Measurements from ENCODE around the gene DNAH17.

The DNAH17 gene

DNA sequence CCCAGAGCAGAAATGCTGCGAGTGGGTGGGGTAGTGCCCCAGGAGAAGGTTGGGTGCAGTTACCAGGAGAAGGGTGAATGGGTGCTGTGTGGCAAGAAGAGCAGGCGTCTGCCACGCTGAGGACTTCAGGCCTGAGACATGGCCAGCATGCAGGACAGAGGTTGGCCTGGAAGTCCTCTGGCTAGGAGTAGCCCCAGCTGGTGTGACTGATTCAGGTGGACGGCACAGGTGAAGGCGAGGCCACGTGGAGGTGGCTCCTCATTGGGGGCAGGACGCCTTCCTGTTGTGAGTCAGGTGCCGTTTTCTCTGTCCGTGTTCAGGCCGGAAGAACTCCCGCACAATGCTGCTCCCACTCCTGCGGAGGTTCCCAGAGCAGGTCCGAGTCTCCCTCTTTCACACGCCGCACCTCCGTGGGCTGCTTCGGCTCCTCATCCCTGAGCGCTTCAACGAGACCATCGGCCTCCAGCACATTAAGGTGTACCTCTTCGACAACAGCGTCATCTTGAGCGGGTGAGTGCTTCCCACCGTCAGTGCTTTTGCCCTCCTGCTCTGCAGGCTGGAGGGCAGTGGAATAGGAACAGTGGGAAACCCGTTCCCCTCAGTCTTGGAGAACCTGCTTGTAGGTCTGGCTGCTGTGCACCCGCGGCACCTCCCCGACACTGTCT, 178.0 kb downstream of the DNAH17 start:
- peaks cover 59% of the 10 kb centered on the region for H3K36me3 ChIP-seq (ENCODE audit: insufficient read depth, low read length)

GRCh38 chr17:78398390-78398789, 178.8 kb downstream of the DNAH17 start:
- Histone ChIP-seq H3K4me1 (ENCODE audit: insufficient read depth, low read length) (no peaks in the 10 kb centered on the region; the same call in 1 of the 2 replicates), H3K9ac (ENCODE audit: low read depth, low read length) (no peak overlapping the region), H3K9me3 (ENCODE audit: control insufficient read depth, insufficient read depth, low read length) (no peaks in the 10 kb centered on the region), H3K36me3 (ENCODE audit: insufficient read depth, low read length) (peaks cover 53% of the 10 kb centered on the region)

More for the DNA sequence above, 178.0 kb downstream of the DNAH17 start:
- Histone ChIP-seq H3K9ac (ENCODE audit: low read depth, low read length) (no peak overlapping the region), H3K9me3 (ENCODE audit: control insufficient read depth, insufficient read depth, low read length) (no peaks in the 10 kb centered on the region), H3K4me1 (ENCODE audit: insufficient read depth, low read length) (no peaks in the 10 kb centered on the region)

GRCh38 chr17:78397681-78398101, 179.5 kb downstream of the DNAH17 start:
- H3K4me1 ChIP-seq (ENCODE audit: insufficient read depth, low read length): no peaks in the 10 kb centered on the region; the same call in 1 of the 2 replicates
- no peak overlapping the region for H3K9ac ChIP-seq (ENCODE audit: low read depth, low read length)
- no peaks in the 10 kb centered on the region for H3K9me3 ChIP-seq (ENCODE audit: control insufficient read depth, insufficient read depth, low read length)
- peaks cover 48% of the 10 kb centered on the region for H3K36me3 ChIP-seq (ENCODE audit: insufficient read depth, low read length)

DNA sequence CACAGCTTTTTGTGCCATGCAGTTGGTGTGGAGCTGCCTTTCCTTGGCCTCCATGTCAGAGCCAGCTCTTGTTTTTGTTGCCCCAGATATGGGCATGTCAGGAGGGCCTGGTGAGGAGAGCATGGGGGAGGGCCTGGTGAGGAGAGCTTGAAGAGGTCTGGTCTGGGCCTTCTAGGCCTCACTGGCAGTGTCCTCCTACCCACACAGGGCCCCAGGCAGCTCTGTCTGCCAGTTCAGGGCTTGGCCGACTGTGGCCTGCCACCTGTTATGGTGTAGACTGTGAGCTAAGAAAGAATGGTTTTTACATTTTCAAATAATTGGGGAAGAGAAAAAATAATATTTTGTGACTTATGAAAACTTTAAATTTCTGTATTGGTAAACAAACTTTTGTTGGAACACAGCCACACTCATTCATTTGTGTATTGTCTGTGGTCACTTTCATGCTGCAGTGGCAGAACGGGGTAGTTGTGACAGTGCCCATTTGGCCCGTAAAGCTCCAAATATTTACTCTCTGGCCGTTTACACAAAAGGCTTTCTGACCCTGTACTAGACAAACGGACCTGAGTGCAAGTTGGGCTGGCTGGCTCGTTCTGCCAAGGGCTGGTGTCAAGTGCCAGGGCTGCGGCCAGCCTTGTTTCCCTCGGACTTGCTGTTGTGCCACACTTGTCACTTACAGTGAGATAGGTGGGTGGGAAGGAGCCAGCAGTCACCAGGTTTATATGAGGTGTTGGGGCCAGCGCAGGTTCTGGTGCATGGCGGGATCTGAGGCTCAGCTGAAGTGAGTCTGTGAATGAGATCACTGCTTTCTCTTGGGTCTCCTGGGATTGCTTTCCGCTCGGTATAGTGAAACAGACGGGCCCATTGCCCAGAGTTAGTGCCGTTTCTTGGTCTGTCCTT, 180.5 kb downstream of the DNAH17 start:
- Histone ChIP-seq H3K9ac (ENCODE audit: low read depth, low read length) (no peak overlapping the region), H3K36me3 (ENCODE audit: insufficient read depth, low read length) (peaks cover 49% of the 10 kb centered on the region), H3K4me1 (ENCODE audit: insufficient read depth, low read length) (peaks cover 10% of the 10 kb centered on the region), H3K9me3 (ENCODE audit: control insufficient read depth, insufficient read depth, low read length) (no peaks in the 10 kb centered on the region)

DNA sequence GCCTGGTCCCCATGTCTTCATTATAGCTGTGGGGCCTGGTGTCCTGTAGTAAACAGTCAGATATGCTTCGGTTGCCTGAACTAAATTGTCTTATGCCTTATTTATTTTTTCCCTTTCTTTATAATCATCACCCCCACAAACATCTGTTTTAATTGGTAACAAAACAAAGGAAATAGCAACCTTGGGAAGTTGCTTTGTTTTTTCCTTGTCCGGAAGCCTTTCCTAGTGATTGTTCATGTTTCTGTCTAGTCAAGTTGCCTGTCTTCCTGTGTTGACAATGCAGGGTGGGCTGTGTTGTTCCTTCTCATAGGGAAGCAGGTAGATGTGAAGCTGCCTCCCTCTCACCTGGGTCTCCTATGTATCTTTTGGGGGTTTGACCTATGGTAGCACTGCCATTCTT, 182.0 kb downstream of the DNAH17 start:
- no peaks in the 10 kb centered on the region for H3K9me3 ChIP-seq (ENCODE audit: control insufficient read depth, insufficient read depth, low read length)
- peaks cover 17% of the 10 kb centered on the region for H3K4me1 ChIP-seq (ENCODE audit: insufficient read depth, low read length)
- H3K36me3 ChIP-seq (ENCODE audit: insufficient read depth, low read length): peaks cover 40% of the 10 kb centered on the region
- no peak overlapping the region for H3K9ac ChIP-seq (ENCODE audit: low read depth, low read length)

DNA sequence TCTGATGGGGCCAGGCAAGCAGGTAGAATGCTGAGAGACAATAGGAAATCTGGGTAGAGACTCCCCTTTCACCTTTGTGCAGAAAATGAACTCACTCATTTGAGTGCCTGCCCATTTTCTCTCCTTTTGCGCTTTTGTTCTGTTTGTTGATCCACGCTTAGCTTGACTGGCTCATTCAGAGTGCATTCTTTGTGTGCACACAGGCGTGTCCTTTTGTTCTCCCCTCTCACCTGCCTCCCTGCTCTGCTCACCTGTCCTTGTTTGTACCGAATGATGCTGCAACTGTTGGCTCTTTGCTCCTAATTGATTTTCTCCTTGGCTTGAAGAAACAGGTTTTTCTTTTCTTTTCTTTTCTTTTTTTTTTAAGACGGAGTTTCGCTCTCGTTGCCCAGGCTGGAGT, 183.0 kb downstream of the DNAH17 start:
- peaks cover 22% of the 10 kb centered on the region for H3K4me1 ChIP-seq (ENCODE audit: insufficient read depth, low read length)
- no peaks in the 10 kb centered on the region for H3K9me3 ChIP-seq (ENCODE audit: control insufficient read depth, insufficient read depth, low read length)
- H3K9ac ChIP-seq (ENCODE audit: low read depth, low read length): no peak overlapping the region
- peaks cover 30% of the 10 kb centered on the region for H3K36me3 ChIP-seq (ENCODE audit: insufficient read depth, low read length)

GRCh38 chr17:78393575-78393974, 183.6 kb downstream of the DNAH17 start:
- Histone ChIP-seq H3K4me1 (ENCODE audit: insufficient read depth, low read length) (peaks cover 23% of the 10 kb centered on the region), H3K36me3 (ENCODE audit: insufficient read depth, low read length) (peaks cover 25% of the 10 kb centered on the region), H3K9me3 (ENCODE audit: control insufficient read depth, insufficient read depth, low read length) (no peaks in the 10 kb centered on the region), H3K9ac (ENCODE audit: low read depth, low read length) (no peak overlapping the region)

GRCh38 chr17:78392295-78392694, 184.9 kb downstream of the DNAH17 start:
- peaks cover 29% of the 10 kb centered on the region for H3K4me1 ChIP-seq (ENCODE audit: insufficient read depth, low read length)
- no peaks in the 10 kb centered on the region for H3K9me3 ChIP-seq (ENCODE audit: control insufficient read depth, insufficient read depth, low read length)
- 0 out of 2 replicates have a peak overlapping the region, but pooled peaks have one; percentile 12 for H3K9ac ChIP-seq (ENCODE audit: low read depth, low read length)
- H3K36me3 ChIP-seq (ENCODE audit: insufficient read depth, low read length): peaks cover 15% of the 10 kb centered on the region

DNA sequence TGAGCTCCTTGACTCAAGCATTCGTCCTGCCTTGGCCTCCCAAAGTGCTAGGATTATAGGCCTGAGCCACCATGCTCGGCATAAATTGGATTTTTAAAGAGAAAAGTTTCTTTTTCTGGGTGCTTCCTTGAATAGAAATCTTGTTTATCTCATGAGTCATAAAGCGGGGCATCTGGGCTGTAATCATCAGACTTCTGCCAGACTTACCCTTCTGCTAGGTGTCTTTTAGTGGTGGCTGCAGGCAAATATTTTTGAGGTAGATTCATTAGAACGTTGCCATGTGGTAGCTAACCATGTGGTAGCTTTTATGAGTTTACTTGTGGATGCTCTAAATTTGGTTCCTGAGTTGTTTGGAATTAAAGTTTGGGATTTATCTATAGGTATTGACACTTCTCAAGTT, 185.4 kb downstream of the DNAH17 start:
- peaks cover 15% of the 10 kb centered on the region for H3K36me3 ChIP-seq (ENCODE audit: insufficient read depth, low read length)
- peaks cover 29% of the 10 kb centered on the region for H3K4me1 ChIP-seq (ENCODE audit: insufficient read depth, low read length)
- no peak overlapping the region for H3K9ac ChIP-seq (ENCODE audit: low read depth, low read length)
- H3K9me3 ChIP-seq (ENCODE audit: control insufficient read depth, insufficient read depth, low read length): no peaks in the 10 kb centered on the region

DNA sequence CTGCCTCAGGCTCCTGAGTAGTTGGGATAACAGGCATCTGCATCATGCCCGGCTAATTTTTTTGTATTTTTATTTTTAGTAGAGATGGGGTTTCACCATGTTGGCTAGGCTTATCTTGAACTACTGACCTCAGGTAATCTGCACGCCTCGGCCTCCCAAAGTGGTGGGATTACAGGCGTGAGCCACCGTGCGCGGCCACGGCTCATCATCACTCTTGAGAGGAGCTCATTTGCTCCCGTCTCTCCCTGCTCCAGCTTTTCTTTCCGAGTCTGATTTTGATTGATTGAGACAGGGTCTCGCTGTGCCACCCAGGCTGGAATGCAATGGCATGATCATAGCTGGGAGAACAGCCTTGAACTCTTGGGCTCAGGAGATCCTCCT, 186.2 kb downstream of the DNAH17 start:
- Histone ChIP-seq H3K36me3 (ENCODE audit: insufficient read depth, low read length) (peaks cover 12% of the 10 kb centered on the region), H3K9ac (ENCODE audit: low read depth, low read length) (no peak overlapping the region)

DNA sequence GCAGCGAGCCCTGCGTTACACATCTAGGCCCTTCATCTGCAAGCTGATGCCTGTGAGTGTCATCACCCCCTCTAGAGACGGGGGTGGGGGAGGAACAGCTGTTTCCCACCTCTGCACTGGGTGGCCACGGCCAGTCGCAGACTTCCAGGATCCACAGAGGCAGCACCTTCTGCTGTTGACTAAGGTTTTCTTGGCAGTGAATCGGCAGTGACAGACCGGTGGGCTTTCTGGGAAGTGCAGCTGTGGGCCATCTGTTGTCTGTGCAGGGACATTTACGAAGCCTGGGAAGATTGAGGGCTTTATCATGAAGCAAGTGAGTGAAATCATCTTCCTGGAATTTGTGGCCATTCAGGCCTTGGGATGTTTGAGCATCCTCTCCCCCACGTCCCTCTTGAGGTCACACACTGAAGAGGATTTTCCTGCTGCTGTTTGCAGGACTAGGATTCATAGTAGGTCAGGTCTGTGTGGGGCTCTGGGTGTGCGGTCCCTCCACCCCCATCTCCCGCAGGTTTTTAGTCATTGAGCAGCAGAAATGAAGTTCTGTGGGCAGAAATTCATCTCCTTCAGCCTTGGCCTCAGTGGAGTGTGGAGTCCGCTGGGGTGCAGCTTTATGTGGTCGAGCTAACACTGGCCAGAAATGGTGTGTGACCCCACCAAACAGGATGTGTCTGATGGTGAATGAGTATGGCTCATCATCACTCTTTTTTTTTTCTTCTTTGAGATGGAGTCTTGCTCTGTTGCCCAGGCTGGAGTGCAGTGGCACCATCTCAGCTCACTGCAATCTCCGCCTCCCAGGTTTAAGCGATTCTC, 186.8 kb downstream of the DNAH17 start:
- no peaks in the 10 kb centered on the region for H3K9me3 ChIP-seq (ENCODE audit: control insufficient read depth, insufficient read depth, low read length)
- H3K36me3 ChIP-seq (ENCODE audit: insufficient read depth, low read length): peaks cover 10% of the 10 kb centered on the region
- H3K4me1 ChIP-seq (ENCODE audit: insufficient read depth, low read length): peaks cover 39% of the 10 kb centered on the region
- H3K9ac ChIP-seq (ENCODE audit: low read depth, low read length): no peak overlapping the region

More for the DNA sequence above, 186.2 kb downstream of the DNAH17 start:
- Histone ChIP-seq H3K9me3 (ENCODE audit: control insufficient read depth, insufficient read depth, low read length) (no peaks in the 10 kb centered on the region), H3K4me1 (ENCODE audit: insufficient read depth, low read length) (peaks cover 33% of the 10 kb centered on the region)

GRCh38 chr17:78387977-78388941, 188.9 kb downstream of the DNAH17 start:
- Histone ChIP-seq H3K4me1 (ENCODE audit: insufficient read depth, low read length) (peaks cover 53% of the 10 kb centered on the region), H3K9me3 (ENCODE audit: control insufficient read depth, insufficient read depth, low read length) (no peaks in the 10 kb centered on the region), H3K36me3 (ENCODE audit: insufficient read depth, low read length) (peaks cover 3% of the 10 kb centered on the region; the same call in 1 of the 2 replicates), H3K9ac (ENCODE audit: low read depth, low read length) (no peak overlapping the region)

GRCh38 chr17:78384479-78385175, 192.6 kb downstream of the DNAH17 start:
- Histone ChIP-seq H3K36me3 (ENCODE audit: insufficient read depth, low read length) (peaks cover 3% of the 10 kb centered on the region; the same call in 1 of the 2 replicates), H3K4me1 (ENCODE audit: insufficient read depth, low read length) (peaks cover 54% of the 10 kb centered on the region), H3K9ac (ENCODE audit: low read depth, low read length) (no peak overlapping the region), H3K9me3 (ENCODE audit: control insufficient read depth, insufficient read depth, low read length) (no peaks in the 10 kb centered on the region)

Measured in ES-I3 (cell line).